ENCODE data around the gene DHX15.

- TF ChIP-seq CTCF (IDR thresholded peaks at IDR 0.05) (no peak), POLR2A (IDR thresholded peaks at IDR 0.05) (no peak), EP300 (IDR thresholded peaks at IDR 0.05) (no peak)
These were observed 27.0 kb downstream of the DHX15 start for GRCh38 chr4:24557026-24558025.
